H54 (cell line): Measurements from ENCODE around the gene ZNF710.

Experiments
- DNase-seq: peaks from one replicate; pipeline ENCODE4 v3.0.0; 2011; ENCODE audit warnings: low spot score, mixed read lengths; ENCODE audit not compliant: insufficient read length
- FAIRE-seq: peaks from 3 replicates; lab custom pipeline; 2011; peaks lifted over from hg19 to GRCh38; lab: Jason Lieb, UNC
- POLR2A ChIP-seq: IDR thresholded peaks from 2 replicates; pipeline ENCODE4 v1.6.1; 2011; ENCODE audit warnings: low read depth, mild to moderate bottlenecking, low read length

The ZNF710 gene

DNA sequence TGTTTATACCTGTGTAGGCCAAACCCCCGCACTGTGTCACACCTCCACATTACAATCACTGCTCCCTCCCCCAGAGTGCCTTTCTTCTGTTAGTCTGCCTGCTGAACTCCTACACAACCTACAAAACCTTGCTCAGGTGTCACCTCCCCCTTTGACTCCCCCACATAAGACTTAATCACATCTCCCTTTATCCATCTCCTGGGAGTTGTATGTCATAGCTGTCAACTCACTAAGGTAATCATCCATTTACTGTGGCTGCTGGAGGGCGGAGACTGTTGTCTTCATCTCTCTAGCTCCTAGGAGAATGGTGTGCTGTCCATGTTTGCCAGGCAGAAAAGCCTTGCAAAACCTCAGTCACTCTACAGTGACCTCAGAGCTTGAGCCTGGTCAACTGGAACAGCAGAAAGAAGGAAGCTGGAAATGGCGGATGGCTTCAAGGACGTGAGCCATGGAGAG lies 43.8 kb downstream of the ZNF710 start:
- TF ChIP-seq POLR2A = no peak
- no peak for FAIRE-seq

DNA sequence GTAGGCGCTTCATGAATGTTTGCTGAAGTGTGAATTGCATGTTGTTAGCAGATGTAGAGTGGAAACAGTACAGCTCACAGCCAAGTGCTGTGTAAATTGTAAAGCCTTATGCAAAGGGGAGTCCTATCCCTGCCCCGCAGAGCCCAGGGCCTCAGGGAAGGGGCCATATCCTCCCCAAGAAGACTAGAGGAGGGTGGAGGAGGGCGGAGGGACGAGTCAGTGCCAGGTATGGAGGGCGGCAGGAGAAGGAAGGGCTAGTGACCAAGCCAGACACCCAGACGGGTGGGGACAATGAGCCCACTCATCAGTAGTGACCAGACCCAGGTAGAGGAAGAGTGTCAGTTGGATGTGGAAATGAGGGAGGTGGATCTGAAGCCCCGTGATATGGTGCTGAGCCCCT lies 45.2 kb downstream of the ZNF710 start:
- no peak for FAIRE-seq
- DNase-seq = no peak
- TF ChIP-seq POLR2A = no peak

More for the DNA sequence above, 43.8 kb downstream of the ZNF710 start:
- DNase-seq = no peak

DNA sequence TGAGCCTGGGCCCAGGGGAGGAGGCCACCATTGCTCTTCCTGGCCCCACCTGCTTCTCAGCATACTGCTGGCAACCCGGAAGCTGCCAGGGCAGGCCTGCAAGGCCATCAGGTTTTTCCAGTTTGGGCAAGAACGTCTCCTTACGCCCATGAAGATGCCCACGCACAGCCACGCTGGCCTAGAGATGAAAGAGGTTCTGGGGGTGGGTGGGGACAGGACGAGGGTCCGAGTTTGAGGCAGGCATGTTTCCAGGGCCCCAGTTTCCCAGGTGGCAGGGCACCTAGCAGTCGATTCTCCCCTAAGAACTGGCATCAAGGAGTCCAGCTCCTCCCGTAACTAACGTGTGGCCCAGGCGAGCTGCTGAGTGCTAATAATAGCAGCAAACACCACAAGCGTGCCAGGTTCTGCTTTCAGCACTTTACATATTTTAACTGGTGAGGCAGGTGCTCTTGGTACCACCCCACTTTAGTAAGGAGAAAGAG lies 45.8 kb downstream of the ZNF710 start:
- FAIRE-seq = no peak
- DNase-seq = no peak
- TF ChIP-seq POLR2A = no peak

DNA sequence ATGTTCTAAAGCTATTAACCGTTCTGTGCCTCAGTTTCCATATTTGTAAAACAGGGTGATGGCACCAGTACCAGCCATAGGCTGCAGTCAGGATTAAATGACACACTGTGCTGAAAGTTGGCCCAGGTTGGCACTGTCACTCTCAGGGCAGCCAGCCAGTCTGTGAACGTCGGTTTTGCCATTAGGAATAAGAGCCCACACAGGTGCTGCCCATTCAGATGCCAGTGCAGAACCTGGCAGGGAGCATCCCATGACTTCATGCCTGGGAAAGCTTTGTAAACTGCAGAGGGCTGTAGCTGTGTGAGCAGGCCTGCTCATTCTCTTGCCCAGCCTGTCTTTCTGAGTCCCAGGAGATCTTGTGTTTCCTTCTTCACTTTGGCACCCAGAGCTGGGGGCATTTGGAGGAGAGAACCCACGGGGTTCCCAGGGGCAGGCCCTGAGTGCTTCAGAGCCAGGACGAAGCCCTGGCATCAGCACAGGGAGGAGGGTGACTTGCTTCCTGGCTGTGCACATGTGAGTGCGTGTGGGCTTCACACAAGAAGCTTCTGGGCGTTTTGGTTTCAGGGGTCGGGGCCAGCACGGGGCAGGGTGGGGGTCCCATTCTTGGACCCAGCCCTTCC lies 46.9 kb downstream of the ZNF710 start:
- DNase-seq = no peak
- no peak for TF ChIP-seq POLR2A

DNA sequence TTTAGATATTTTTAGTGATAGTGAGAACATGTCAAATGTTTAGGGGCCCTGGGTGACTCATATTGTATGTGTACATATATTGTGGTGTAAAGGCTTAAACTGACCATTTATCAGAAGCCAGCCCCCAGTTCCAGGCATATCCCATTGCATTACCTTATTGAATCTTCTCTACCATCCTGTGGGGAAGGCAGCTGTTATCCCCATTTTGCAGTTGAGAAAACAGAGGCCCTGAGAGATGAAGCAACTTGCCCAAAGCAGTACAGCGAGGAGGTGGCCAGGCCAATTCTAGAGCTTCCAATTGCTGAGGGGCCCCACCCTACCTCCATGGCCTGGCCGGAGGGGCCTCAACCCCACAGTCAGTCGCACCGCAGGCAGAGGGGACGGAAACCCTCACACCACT lies 47.9 kb downstream of the ZNF710 start:
- no peak for TF ChIP-seq POLR2A
- no peak for DNase-seq
- FAIRE-seq = no peak

More for the DNA sequence above, 46.9 kb downstream of the ZNF710 start:
- FAIRE-seq = no peak

DNA sequence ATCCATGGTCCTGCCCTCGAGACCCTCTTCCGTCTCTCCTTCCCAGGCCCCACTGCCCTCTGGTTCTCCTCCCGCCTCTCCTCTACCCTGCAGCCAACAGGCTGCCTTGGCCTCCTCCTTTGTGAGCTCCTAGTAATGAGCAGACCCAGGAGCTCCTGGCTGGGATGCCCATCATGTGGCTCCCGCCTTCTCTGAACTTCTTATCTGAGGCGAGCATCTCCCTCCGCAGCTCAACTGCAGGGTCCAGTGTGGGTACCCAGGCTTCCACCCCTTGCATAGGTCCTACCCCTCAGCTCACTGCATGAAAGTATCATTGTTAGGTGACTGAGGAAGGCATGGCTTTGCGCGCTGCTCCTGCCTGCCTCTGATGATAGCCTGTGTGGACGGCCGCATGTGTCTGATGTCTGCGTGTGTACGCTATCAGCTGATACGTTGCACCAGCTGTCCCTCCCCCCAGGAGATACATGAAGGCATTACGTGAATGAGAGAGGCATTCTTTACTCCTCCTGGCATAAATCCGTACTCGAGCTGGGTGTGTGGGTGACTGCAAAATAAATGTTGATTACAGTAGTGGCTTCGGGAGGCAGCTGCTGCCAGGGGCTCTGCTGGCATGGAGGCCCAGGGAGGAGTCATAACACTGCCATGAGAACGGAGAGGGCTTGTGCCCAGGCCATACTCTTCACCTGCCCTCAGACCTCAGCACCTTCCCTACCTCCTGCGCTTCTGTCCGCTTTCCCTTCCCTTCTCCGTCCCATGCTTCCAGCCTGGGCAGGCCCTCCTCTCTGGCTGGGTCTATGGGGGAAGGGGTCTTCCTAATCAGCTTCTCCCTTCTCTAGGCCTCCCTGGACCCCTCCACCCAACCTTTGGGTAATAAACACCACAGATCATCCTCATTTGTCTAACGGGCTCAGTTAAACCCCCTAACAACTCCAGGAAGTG lies 48.8 kb downstream of the ZNF710 start:
- FAIRE-seq (no peak), DNase-seq (no peak)
- no peak for TF ChIP-seq POLR2A

DNA sequence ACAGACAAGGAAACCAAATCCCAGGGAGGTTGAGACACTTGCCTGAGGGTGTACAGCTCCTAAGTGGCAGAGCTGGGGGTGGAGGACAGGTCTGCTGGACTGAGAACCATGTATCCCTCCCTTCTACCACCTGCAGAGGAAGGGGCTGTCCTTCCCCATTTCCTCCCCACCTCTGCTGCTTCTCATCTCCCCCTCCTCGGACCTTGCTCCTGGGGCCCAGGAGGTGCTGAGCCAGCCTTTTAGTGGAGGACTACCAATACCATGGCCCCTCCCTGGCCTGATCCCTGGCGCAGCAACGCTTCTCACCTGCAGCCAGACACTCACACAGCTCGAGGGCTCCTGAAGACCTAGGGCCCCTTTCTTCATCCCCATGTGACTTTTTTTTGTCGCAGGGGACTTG lies 50.8 kb downstream of the ZNF710 start:
- no peak for TF ChIP-seq POLR2A
- no peak for DNase-seq
- FAIRE-seq = no peak

DNA sequence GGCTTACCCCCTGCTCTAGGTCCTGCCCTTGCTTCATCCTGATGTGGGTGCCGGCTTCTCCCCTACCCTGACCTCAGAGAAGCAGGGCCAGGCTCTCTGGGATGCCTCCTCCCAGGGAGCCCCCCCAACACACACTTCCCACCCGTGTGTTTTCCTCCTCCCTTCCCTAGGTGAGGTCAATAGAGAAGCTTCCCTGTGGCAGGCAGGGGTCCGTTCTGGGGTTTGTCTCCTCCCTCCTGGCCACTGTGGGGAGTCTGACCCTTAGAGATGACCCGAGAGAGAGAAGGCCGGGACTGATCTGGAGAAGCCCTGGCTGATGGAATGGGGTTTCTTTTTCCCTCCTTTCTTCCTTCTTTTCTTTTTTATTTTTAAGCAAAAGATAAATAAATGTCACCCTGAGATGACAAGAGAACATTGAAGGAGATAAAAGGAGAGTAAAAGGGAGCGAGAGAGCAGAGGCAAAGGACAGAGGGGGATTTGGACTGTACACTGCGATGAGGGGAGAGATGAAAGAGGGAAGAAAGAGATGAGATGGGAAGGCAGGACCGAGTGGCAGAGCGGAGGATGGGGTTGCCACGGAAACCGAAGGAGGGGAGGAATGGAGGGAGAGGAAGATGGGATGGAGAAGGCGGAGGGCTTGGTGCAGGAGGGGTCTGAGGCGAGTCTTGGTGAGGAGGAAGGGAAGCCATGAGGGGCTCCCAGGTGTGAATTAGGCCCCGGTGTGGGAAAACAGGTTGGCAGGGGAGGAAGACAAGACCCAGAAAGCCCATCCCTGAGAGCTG lies 52.8 kb downstream of the ZNF710 start:
- FAIRE-seq = no peak
- DNase-seq = no peak
- TF ChIP-seq POLR2A = no peak

DNA sequence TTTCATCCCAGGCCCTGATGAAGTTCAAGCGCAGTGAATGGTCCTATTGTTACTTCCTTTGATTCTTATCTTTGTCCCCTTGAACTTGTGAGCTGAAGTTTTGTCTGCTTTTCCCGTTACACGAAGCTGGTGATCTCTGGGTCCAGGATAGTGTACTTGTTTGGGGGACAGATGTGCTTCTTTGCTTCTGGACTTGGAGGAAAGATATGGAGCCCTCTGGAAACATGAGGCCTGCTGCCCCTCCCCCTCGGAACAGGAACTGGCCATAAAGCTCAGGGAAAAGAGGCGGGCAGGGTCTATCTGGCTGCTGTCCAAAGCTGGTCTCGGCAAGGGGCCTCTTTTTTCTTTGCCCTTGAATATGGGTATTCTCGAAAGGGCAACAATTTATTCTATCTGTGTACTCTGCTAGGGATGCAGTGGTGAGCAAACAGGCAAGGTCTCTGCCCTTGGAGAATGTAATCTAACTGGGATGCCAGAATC lies 53.5 kb downstream of the ZNF710 start:
- no peak for FAIRE-seq
- no peak for DNase-seq
- TF ChIP-seq POLR2A = no peak

DNA sequence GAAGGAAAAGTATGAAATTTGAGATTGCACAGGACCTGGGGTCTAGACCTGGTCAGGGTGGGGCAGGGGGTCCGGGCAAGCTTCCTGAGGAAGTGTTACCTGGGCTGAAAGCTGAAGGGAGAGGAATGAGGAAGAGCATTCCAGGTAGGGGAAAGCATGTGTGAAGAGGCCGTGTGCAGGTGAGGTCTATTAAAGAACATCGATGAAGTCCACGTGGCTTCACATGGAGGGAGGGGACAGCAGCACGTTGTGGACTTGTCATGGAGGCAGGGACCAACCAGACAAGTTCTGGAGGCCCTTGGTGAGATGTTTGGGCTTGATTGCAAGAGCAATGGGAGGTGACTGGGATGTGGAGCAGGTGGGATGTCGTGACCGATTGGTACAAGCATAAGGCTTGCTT lies 54.1 kb downstream of the ZNF710 start:
- DNase-seq (no peak), FAIRE-seq (no peak)
- no peak for TF ChIP-seq POLR2A

DNA sequence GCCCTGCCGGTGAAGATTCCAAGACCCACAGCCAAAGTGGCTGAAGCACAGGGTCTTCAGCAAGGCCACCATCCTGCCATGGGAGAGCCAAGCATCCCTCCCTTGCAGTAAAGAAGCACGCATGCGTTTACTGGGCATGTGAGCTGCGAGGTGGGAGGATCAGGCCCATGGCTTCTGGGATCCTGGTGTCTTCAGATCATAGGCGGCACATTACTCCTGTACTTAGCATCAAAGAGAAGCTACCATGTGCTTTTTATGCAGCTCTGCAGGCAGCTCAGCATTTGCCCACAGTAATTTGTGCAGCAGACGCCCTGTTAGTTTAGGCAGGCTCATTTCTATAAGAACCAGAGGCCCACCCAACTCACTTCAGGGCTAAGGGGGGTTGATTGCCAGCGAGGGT lies 55.4 kb downstream of the ZNF710 start:
- no peak for TF ChIP-seq POLR2A
- DNase-seq (no peak), FAIRE-seq (no peak)

DNA sequence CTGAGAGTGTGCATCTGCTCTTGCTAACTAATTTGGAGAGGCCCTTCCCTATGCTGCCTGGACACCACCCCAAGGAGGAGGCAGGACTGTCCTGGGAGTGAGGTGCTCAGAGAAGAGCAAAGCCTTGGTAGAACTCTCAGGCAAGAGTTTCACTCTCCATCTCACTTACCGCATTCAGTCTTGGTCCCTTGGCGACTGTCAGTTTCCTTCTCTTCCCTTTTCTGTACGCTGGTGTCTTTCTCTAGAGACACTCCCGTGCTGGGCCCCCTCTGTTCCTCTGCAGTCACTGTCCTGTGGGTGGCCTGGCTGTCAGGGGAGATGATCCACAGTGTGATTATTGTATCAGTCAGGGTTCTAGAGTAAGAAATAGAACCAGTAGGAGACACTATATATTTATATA lies 57.2 kb downstream of the ZNF710 start:
- DNase-seq (no peak), FAIRE-seq (no peak)
- TF ChIP-seq POLR2A = no peak

DNA sequence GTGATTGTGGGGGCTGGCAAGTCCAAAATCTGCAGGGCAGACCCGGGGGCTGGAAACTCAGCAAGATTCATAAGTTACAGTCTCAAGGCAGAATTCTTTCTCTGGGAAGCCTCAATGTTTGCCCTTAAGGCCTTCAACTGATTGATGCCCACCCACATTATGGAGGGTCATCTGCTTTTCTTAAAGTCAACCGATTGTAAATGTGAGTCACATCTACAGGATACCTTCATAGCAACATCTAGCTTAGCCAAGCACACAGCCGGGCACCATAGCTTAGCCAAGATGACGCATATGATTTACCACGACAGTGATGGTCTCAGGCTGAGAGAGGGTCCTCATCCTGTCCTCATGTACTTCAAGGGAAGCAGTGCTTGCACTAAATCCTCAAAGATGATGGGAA lies 57.7 kb downstream of the ZNF710 start:
- FAIRE-seq (no peak), DNase-seq (no peak)
- no peak for TF ChIP-seq POLR2A
